ENCODE measurements around the gene LDLRAP1.

DNA sequence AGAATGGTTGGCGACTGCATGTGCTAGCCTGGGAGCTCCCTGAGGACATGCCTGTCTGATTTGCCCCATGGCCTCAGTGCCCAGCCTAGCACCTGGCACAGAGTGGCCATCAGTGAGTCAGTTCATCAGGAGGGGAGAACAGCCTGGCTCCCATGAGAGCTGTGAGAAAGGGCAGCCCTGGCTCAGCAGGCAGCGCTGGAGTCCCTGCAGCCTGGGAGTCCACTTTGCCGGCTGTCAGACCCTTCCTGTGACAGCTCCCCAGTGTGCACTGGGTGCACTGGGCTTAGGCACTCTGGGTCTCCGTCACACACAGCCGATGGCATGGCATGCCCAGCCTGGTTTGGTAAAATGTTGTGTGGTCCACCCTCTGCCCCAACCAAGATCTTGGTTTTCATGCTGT lies 28.7 kb downstream of the LDLRAP1 start:
- TF ChIP-seq, protein P1, sequence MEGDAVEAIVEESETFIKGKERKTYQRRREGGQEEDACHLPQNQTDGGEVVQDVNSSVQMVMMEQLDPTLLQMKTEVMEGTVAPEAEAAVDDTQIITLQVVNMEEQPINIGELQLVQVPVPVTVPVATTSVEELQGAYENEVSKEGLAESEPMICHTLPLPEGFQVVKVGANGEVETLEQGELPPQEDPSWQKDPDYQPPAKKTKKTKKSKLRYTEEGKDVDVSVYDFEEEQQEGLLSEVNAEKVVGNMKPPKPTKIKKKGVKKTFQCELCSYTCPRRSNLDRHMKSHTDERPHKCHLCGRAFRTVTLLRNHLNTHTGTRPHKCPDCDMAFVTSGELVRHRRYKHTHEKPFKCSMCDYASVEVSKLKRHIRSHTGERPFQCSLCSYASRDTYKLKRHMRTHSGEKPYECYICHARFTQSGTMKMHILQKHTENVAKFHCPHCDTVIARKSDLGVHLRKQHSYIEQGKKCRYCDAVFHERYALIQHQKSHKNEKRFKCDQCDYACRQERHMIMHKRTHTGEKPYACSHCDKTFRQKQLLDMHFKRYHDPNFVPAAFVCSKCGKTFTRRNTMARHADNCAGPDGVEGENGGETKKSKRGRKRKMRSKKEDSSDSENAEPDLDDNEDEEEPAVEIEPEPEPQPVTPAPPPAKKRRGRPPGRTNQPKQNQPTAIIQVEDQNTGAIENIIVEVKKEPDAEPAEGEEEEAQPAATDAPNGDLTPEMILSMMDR (IDR thresholded peaks at IDR 0.05): no peak
- TF ChIP-seq EP300 (IDR thresholded peaks at IDR 0.05): no peak
- no peak for TF ChIP-seq POLR2A (IDR thresholded peaks at IDR 0.05)
